ENCODE measurements around the gene CABP7. TPM values are rescaled to one million over a fixed set of nuclear protein-coding genes. Genes with fewer than 3 reads are reported as not detected.
A peak's percentile ranks its signal among the peaks of the same experiment; 100 is the strongest.

The CABP7 gene
- total and polyA plus RNA-seq, 8 donors: 0.12 to 0.35 TPM; not detected in 6

DNA sequence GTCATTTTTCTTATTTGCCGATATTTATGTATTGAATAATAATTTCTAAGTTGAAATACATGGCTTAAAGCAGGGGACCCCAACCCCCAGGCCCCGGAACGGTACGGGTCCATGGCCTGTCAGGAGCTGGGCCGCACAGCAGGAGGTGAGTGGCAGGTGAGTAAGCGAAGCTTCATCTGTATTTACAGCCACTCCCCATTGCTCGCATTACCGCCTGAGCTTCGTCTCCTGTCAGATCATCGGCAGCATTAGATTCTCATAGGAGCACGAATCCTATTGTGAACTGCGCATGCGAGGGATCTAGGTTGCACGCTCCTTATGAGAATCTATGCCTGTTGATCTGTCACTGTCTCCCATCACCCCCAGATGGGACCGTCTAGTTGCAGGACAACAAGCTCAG lies 42.5 kb downstream of the CABP7 start:
- WGBS, 5 donors: 65 to 87% (median 83%) methylated on average over 15 of the region's 15 CpGs
- Histone ChIP-seq H3K4me3 (no peak overlapping the region), H3K36me3 (no peaks in the 10 kb centered on the region), H3K27me3 (no peaks in the 10 kb centered on the region), H3K4me1 (peaks cover 9 to 22% (median 18%) of the 10 kb centered on the region in 4 donors), H3K9me3 (no peaks in the 10 kb centered on the region), H3K27ac (no peak overlapping the region)
- TF ChIP-seq POLR2AphosphoS5 (IDR thresholded peaks at IDR 0.05): no peak
- no peak for TF ChIP-seq EP300 (IDR thresholded peaks at IDR 0.05)
- TF ChIP-seq, protein P1, sequence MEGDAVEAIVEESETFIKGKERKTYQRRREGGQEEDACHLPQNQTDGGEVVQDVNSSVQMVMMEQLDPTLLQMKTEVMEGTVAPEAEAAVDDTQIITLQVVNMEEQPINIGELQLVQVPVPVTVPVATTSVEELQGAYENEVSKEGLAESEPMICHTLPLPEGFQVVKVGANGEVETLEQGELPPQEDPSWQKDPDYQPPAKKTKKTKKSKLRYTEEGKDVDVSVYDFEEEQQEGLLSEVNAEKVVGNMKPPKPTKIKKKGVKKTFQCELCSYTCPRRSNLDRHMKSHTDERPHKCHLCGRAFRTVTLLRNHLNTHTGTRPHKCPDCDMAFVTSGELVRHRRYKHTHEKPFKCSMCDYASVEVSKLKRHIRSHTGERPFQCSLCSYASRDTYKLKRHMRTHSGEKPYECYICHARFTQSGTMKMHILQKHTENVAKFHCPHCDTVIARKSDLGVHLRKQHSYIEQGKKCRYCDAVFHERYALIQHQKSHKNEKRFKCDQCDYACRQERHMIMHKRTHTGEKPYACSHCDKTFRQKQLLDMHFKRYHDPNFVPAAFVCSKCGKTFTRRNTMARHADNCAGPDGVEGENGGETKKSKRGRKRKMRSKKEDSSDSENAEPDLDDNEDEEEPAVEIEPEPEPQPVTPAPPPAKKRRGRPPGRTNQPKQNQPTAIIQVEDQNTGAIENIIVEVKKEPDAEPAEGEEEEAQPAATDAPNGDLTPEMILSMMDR (IDR thresholded peaks at IDR 0.05): no peak
- TF ChIP-seq POLR2A (IDR thresholded peaks at IDR 0.05): no peak
- no peak for DNase-seq
- intact Hi-C loops (cut with DNase I; ENCODE audit: low total_unique reads): no loop called here

DNA sequence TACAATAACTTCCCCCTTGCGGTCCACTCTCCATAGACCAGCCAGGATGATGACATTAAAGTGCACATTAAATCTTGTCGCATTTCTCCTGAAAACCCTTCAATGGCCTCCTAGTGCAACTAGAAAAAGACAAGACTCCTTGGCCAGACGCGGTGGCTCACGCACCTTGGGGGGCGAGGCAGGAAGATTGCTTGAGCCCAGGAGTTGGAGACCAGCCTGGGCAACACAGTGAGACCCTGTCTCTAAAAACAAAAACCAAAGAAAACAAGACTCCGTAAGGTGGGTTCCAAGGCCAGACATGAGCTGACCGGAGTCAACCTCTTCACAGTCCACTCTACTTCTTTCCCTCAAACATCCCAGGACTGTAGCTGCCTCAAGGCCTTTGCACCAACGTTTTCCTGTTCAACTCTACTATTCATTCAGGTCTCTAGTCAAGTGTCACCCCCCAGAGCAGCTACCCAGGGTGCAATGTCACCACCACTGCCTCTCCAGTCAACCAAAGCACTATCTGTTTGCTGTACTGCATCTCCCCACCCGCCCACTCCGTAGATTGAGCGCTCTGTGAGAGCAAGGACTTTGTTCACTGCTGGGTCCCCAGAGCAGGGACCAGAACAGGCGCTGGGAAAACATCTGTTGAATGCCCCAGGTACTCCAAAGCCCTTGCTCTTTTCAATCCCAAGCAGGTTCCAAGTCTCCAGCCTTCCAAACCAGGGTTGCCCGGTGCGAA lies 46.3 kb downstream of the CABP7 start:
- intact Hi-C loops (cut with DNase I; ENCODE audit: low total_unique reads): no loop called here

DNA sequence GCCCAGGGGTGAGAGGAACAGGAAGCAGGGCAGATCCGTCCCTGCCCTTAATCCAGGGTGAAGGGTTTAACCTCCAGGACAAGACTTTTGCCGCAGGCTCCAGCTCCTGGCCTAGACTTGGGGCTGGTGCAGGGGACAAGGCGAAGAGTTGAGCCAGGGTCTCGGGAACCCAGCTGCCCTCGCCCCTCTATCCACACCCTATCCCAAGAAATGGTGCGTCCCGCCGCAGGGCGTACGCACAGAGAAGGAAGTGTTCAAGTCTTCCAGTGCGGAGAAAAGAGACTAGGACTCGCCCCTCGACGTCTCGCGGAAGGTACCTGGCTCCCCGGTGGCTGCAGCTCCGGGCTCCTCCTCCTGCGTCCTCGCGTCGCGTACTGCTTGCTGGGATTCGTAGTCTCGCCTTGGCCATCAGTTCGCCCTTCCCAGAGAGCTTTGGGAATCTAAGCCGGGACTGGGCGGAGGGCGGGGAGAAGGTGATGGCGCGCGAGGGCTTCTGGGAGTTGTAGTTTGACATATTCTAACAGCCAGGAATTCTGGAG lies 46.9 kb downstream of the CABP7 start, which contains the start of gene ZMAT5:
TSS of gene ZMAT5 (minus strand) at position 376 of the 539 bp plus-strand sequence. CDS start 18,463 bp downstream, outside the sequence.
- peak within 1 kb of the TSS; percentile 73 to 93 (median 81) for H3K4me3 ChIP-seq
- intact Hi-C loops (cut with DNase I; ENCODE audit: low total_unique reads): no loop called here
- peaks cover 12 to 31% (median 26%) of the 10 kb centered on the region in 4 donors for H3K36me3 ChIP-seq
- H3K27me3 ChIP-seq: no peaks in the 10 kb centered on the region
- TF ChIP-seq EP300 (IDR thresholded peaks at IDR 0.05) (no peak), POLR2A (IDR thresholded peaks at IDR 0.05) (peak in 1 of 4 donors; percentile 38), POLR2AphosphoS5 (IDR thresholded peaks at IDR 0.05) (peak; percentile 74 to 94 (median 93))
- TF ChIP-seq, protein P1 (IDR thresholded peaks at IDR 0.05): no peak
- WGBS, 5 donors: 0 to 1% (median 0%) methylated on average over 20 to 32 of the region's 32 CpGs
- H3K4me1 ChIP-seq: peaks cover 19 to 43% (median 34%) of the 10 kb centered on the region in 4 donors
- peak; percentile 97 to 99 for DNase-seq
- no peaks in the 10 kb centered on the region for H3K9me3 ChIP-seq
- H3K27ac ChIP-seq: peak within 1 kb of the TSS; percentile 89 to 92 (median 91)

More for the DNA sequence above, 46.3 kb downstream of the CABP7 start:
- H3K36me3 ChIP-seq: peaks cover 12 to 25% (median 20%) of the 10 kb centered on the region in 4 donors
- H3K4me3 ChIP-seq: peak overlapping the region; percentile 73 to 93 (median 81)
- H3K27ac ChIP-seq: peak overlapping the region; percentile 85 to 92 (median 91)
- H3K27me3 ChIP-seq: no peaks in the 10 kb centered on the region
- 53 to 57% (median 54%) methylated on average over 14 to 15 of the region's 15 CpGs for WGBS, 5 donors
- DNase-seq: peak in 1 of 2 donors; percentile 28
- H3K9me3 ChIP-seq: no peaks in the 10 kb centered on the region
- TF ChIP-seq POLR2AphosphoS5 (IDR thresholded peaks at IDR 0.05): no peak
- TF ChIP-seq POLR2A (IDR thresholded peaks at IDR 0.05): no peak
- no peak for TF ChIP-seq EP300 (IDR thresholded peaks at IDR 0.05)
- TF ChIP-seq, protein P1 (IDR thresholded peaks at IDR 0.05): no peak
- H3K4me1 ChIP-seq: peaks cover 19 to 43% (median 34%) of the 10 kb centered on the region in 4 donors

DNA sequence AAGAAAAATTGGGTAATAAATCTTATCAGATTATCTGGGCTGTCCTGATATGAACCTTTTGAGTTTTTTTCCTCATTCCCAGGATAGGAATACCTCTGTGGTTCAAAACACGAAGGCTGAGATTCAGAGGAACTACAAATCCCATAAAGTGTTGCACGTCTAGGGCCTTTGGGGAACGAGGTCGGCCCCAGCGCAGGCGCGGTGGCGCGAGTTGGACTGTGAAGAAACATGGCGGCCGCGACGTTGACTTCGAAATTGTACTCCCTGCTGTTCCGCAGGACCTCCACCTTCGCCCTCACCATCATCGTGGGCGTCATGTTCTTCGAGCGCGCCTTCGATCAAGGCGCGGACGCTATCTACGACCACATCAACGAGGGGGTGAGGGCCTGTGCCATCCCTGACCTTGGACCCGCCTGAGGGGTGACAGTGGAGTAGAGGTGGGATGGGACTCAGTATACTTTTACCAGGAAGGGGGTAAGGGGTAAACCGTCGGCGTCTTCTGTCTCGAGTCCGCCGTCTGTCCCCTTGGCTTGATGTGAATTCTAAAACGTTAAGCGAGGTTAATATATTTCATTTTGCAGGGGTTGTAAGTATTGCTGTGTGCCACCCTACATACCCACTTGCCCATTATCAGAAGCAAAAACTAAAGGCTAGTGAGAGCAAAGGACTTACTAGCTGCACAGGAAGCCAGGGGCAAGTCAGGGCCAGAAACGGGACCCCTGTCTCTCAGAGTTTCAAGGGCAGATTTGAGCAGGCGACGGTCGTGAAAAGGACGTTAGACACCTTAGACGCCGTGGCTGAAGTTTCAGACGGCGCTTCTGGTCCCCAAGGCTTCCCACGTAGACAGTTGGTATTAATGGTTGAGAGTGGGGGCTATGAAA lies 47.6 kb downstream of the CABP7 start, which contains the start of gene UQCR10:
TSS of gene UQCR10 (plus strand) at position 199 of the 881 bp plus-strand sequence. CDS start at position 229, 30 bp downstream.
- peak; percentile 95 to 98 for DNase-seq
- H3K4me1 ChIP-seq: peaks cover 19 to 43% (median 34%) of the 10 kb centered on the region in 4 donors
- peak in 1 of 4 donors; percentile 44 for TF ChIP-seq POLR2A (IDR thresholded peaks at IDR 0.05)
- TF ChIP-seq POLR2AphosphoS5 (IDR thresholded peaks at IDR 0.05): peak; percentile 19 to 80 (median 78)
- TF ChIP-seq, protein P1 (IDR thresholded peaks at IDR 0.05): no peak
- intact Hi-C loops (cut with DNase I; ENCODE audit: low total_unique reads): no loop called here
- H3K27me3 ChIP-seq: no peaks in the 10 kb centered on the region
- WGBS, 5 donors: 0 to 13% (median 1%) methylated on average over 44 to 46 of the region's 46 CpGs
- no peaks in the 10 kb centered on the region for H3K9me3 ChIP-seq
- peak within 1 kb of the TSS; percentile 73 to 93 (median 81) for H3K4me3 ChIP-seq
- peaks cover 12 to 33% (median 26%) of the 10 kb centered on the region in 4 donors for H3K36me3 ChIP-seq
- peak within 1 kb of the TSS; percentile 89 to 92 (median 91) for H3K27ac ChIP-seq
